ENCODE data around the gene ADAMTS8.

DNA sequence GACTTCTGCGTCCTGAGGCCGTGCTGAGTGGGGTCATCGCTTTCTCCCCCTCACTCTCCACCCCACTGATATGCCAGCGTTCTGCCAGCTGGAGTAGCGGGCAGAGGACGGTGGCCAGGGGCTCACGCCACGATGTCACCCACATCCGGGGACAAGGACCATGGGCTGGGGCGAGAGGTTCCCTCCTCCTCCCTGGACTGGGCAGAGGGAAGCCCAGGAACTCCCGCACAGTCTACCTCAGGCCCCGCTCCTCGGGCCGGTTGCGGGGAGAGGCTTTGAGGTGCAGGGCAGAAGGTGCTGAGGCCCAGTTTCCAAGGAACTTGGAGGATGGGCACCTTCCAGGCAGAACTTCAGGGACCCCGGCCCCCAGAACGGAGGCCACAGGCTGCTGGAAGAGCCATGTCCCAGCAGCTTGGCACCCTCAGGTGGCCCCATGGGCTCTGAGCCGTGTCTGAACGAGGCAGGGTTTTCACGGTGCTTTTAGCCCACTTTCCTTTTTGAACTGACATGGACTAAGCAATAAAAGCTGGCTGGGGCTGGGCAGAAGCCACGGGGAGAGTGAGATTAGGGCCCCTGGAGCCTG is 45.5 kb upstream of the ADAMTS8 start:
- TF ChIP-seq FOXM1 (IDR thresholded peaks at IDR 0.05; ENCODE audit: borderline replicate concordance, low read depth) (no peak), TCF12 (IDR thresholded peaks at IDR 0.05; ENCODE audit: low read depth) (no peak), YY1 (IDR thresholded peaks at IDR 0.05; ENCODE audit: low read depth) (no peak), EP300 (IDR thresholded peaks at IDR 0.05; ENCODE audit: borderline replicate concordance) (no peak), TAF1 (IDR thresholded peaks at IDR 0.05; ENCODE audit: low read depth) (no peak), EGR1 (IDR thresholded peaks at IDR 0.05) (no peak), NFIC (IDR thresholded peaks at IDR 0.05) (no peak)
- TF ChIP-seq, protein P1, sequence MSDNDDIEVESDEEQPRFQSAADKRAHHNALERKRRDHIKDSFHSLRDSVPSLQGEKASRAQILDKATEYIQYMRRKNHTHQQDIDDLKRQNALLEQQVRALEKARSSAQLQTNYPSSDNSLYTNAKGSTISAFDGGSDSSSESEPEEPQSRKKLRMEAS (IDR thresholded peaks at IDR 0.05): no peak

Data from Ishikawa (cell line).